ENCODE measurements around the gene ADAMTS8.

Gene ADAMTS8

GRCh38 chr11:130459521-130459920 lies 31.1 kb upstream of the ADAMTS8 start:
- H3K9ac ChIP-seq (ENCODE audit: low read depth in 1 of 2, low read length in 2 of 2), result no peak overlapping the region
- H3K4me3 ChIP-seq (ENCODE audit: low read length in 2 of 2), result no peak overlapping the region
- H3K4me1 ChIP-seq (ENCODE audit: control insufficient read depth in 2 of 2, insufficient read depth in 2 of 2, low read length in 2 of 2), result peaks cover 9 to 11% of the 10 kb centered on the region in 2 donors
- no peak overlapping the region for H3K27ac ChIP-seq (ENCODE audit: low read depth in 2 of 2, low read length in 2 of 2)
- H3K36me3 ChIP-seq (ENCODE audit: control insufficient read depth in 2 of 2, insufficient read depth in 2 of 2, low read length in 2 of 2), result peaks cover 0 to 5% of the 10 kb centered on the region in 2 donors
- no peaks in the 10 kb centered on the region for H3K27me3 ChIP-seq (ENCODE audit: control insufficient read depth in 2 of 2, insufficient read depth in 2 of 2, low read length in 2 of 2)
- no peaks in the 10 kb centered on the region for H3K9me3 ChIP-seq (ENCODE audit: control insufficient read depth in 2 of 2, low read length in 2 of 2)

- H3K4me3 ChIP-seq (ENCODE audit: low read length in 2 of 2), result no peak overlapping the region
- H3K9me3 ChIP-seq (ENCODE audit: control insufficient read depth in 2 of 2, low read length in 2 of 2), result no peaks in the 10 kb centered on the region
- peaks cover 0 to 5% of the 10 kb centered on the region in 2 donors for H3K36me3 ChIP-seq (ENCODE audit: control insufficient read depth in 2 of 2, insufficient read depth in 2 of 2, low read length in 2 of 2)
- H3K4me1 ChIP-seq (ENCODE audit: control insufficient read depth in 2 of 2, insufficient read depth in 2 of 2, low read length in 2 of 2), result peaks cover 9 to 11% of the 10 kb centered on the region in 2 donors
- no peaks in the 10 kb centered on the region for H3K27me3 ChIP-seq (ENCODE audit: control insufficient read depth in 2 of 2, insufficient read depth in 2 of 2, low read length in 2 of 2)
- no peak overlapping the region for H3K27ac ChIP-seq (ENCODE audit: low read depth in 2 of 2, low read length in 2 of 2)
- H3K9ac ChIP-seq (ENCODE audit: low read depth in 1 of 2, low read length in 2 of 2), result no peak overlapping the region
Observed at GRCh38 chr11:130458410-130458729, 30.0 kb upstream of the ADAMTS8 start.

GRCh38 chr11:130457623-130458409 lies 29.4 kb upstream of the ADAMTS8 start:
- Histone ChIP-seq H3K27ac (ENCODE audit: low read depth in 2 of 2, low read length in 2 of 2) (no peak overlapping the region), H3K4me3 (ENCODE audit: low read length in 2 of 2) (no peak overlapping the region), H3K36me3 (ENCODE audit: control insufficient read depth in 2 of 2, insufficient read depth in 2 of 2, low read length in 2 of 2) (peaks cover 0 to 3% of the 10 kb centered on the region in 2 donors), H3K9me3 (ENCODE audit: control insufficient read depth in 2 of 2, low read length in 2 of 2) (no peaks in the 10 kb centered on the region), H3K9ac (ENCODE audit: low read depth in 1 of 2, low read length in 2 of 2) (no peak overlapping the region), H3K4me1 (ENCODE audit: control insufficient read depth in 2 of 2, insufficient read depth in 2 of 2, low read length in 2 of 2) (peaks cover 9 to 11% of the 10 kb centered on the region in 2 donors), H3K27me3 (ENCODE audit: control insufficient read depth in 2 of 2, insufficient read depth in 2 of 2, low read length in 2 of 2) (no peaks in the 10 kb centered on the region)

- no peak overlapping the region for H3K9ac ChIP-seq (ENCODE audit: low read depth in 1 of 2, low read length in 2 of 2)
- H3K36me3 ChIP-seq (ENCODE audit: control insufficient read depth in 2 of 2, insufficient read depth in 2 of 2, low read length in 2 of 2), result no peaks in the 10 kb centered on the region
- H3K4me3 ChIP-seq (ENCODE audit: low read length in 2 of 2), result no peak overlapping the region
- no peaks in the 10 kb centered on the region for H3K9me3 ChIP-seq (ENCODE audit: control insufficient read depth in 2 of 2, low read length in 2 of 2)
- peaks cover 10 to 11% of the 10 kb centered on the region in 2 donors for H3K4me1 ChIP-seq (ENCODE audit: control insufficient read depth in 2 of 2, insufficient read depth in 2 of 2, low read length in 2 of 2)
- H3K27ac ChIP-seq (ENCODE audit: low read depth in 2 of 2, low read length in 2 of 2), result no peak overlapping the region
- no peaks in the 10 kb centered on the region for H3K27me3 ChIP-seq (ENCODE audit: control insufficient read depth in 2 of 2, insufficient read depth in 2 of 2, low read length in 2 of 2)
Observed at GRCh38 chr11:130456286-130456685, 27.9 kb upstream of the ADAMTS8 start.

GRCh38 chr11:130455483-130456127 lies 27.2 kb upstream of the ADAMTS8 start:
- Histone ChIP-seq H3K9me3 (ENCODE audit: control insufficient read depth in 2 of 2, low read length in 2 of 2) (no peaks in the 10 kb centered on the region), H3K4me3 (ENCODE audit: low read length in 2 of 2) (peak overlapping the region in 1 of 2 donors; percentile 22), H3K27me3 (ENCODE audit: control insufficient read depth in 2 of 2, insufficient read depth in 2 of 2, low read length in 2 of 2) (no peaks in the 10 kb centered on the region), H3K27ac (ENCODE audit: low read depth in 2 of 2, low read length in 2 of 2) (no peak overlapping the region), H3K36me3 (ENCODE audit: control insufficient read depth in 2 of 2, insufficient read depth in 2 of 2, low read length in 2 of 2) (no peaks in the 10 kb centered on the region), H3K4me1 (ENCODE audit: control insufficient read depth in 2 of 2, insufficient read depth in 2 of 2, low read length in 2 of 2) (peaks cover 11 to 14% of the 10 kb centered on the region in 2 donors), H3K9ac (ENCODE audit: low read depth in 1 of 2, low read length in 2 of 2) (peak overlapping the region in 1 of 2 donors; percentile 15)

DNA sequence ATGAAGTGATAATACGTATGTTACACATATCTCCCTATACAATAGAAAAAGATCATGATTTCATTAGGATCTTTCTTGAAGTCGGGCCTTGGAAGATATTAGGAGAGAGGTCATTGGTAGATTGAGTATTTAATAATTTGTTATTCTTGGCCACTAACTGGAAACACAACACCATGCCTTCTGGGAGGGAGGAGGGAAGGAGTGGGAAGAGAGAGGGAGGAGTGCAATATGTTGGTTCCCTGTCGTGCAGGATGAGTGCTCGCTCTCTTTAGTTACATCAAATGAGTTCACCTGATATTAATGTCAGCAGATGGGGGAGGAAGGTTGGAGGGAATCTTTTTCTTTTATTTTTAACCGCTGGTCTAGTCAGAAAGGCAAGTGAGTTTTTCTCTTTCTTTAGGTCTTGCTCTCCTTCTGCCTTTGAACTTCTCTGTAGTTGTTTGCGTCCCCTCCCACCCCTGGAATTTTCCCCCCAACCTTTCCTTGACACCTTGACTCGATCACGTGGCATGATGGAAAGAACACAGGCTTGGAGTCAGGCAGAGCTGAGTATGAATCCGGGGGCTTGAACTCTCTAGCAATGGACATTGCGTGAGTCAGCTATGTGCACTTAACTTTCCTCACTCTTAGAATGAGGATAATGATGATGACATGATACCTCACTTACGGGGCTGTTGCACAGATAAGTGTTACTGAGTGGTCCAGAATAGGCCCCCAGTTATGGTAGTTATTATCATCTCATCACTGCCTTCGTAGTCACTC lies 26.3 kb upstream of the ADAMTS8 start:
- peaks cover 14 to 16% of the 10 kb centered on the region in 2 donors for H3K4me1 ChIP-seq (ENCODE audit: control insufficient read depth in 2 of 2, insufficient read depth in 2 of 2, low read length in 2 of 2)
- H3K27ac ChIP-seq (ENCODE audit: low read depth in 2 of 2, low read length in 2 of 2), result no peak overlapping the region
- no peak overlapping the region for H3K9ac ChIP-seq (ENCODE audit: low read depth in 1 of 2, low read length in 2 of 2)
- no peaks in the 10 kb centered on the region for H3K36me3 ChIP-seq (ENCODE audit: control insufficient read depth in 2 of 2, insufficient read depth in 2 of 2, low read length in 2 of 2)
- no peak overlapping the region for H3K4me3 ChIP-seq (ENCODE audit: low read length in 2 of 2)
- peaks cover 0 to 2% of the 10 kb centered on the region in 2 donors for H3K27me3 ChIP-seq (ENCODE audit: control insufficient read depth in 2 of 2, insufficient read depth in 2 of 2, low read length in 2 of 2)
- H3K9me3 ChIP-seq (ENCODE audit: control insufficient read depth in 2 of 2, low read length in 2 of 2), result no peaks in the 10 kb centered on the region

DNA sequence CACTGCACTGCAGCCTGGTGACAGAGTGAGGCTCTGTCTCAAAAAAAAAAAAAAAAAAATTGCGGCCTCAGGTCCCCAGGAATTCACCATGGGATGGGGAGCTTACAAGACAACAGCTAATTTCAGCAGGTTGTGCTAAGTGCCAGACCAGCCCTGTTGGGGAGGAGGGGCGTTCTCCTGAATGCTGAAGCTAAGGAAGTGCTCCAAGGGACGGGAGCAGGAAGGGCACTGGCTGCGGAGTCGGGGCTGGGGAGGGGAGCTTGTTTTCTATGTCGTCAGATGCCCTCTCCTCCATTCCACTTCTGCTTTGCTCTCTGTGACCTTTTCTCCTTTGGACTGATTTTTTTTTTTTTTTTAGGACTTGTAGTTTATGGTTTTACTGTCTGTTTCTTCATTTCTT lies 24.5 kb upstream of the ADAMTS8 start:
- Histone ChIP-seq H3K4me3 (ENCODE audit: low read length in 2 of 2) (no peak overlapping the region), H3K4me1 (ENCODE audit: control insufficient read depth in 2 of 2, insufficient read depth in 2 of 2, low read length in 2 of 2) (peaks cover 19 to 25% of the 10 kb centered on the region in 2 donors), H3K27me3 (ENCODE audit: control insufficient read depth in 2 of 2, insufficient read depth in 2 of 2, low read length in 2 of 2) (peaks cover 0 to 4% of the 10 kb centered on the region in 2 donors), H3K9me3 (ENCODE audit: control insufficient read depth in 2 of 2, low read length in 2 of 2) (no peaks in the 10 kb centered on the region), H3K36me3 (ENCODE audit: control insufficient read depth in 2 of 2, insufficient read depth in 2 of 2, low read length in 2 of 2) (no peaks in the 10 kb centered on the region), H3K9ac (ENCODE audit: low read depth in 1 of 2, low read length in 2 of 2) (no peak overlapping the region), H3K27ac (ENCODE audit: low read depth in 2 of 2, low read length in 2 of 2) (no peak overlapping the region)

- no peak overlapping the region for H3K27ac ChIP-seq (ENCODE audit: low read depth in 2 of 2, low read length in 2 of 2)
- H3K9ac ChIP-seq (ENCODE audit: low read depth in 1 of 2, low read length in 2 of 2), result no peak overlapping the region
- no peak overlapping the region for H3K4me3 ChIP-seq (ENCODE audit: low read length in 2 of 2)
- peaks cover 15 to 21% of the 10 kb centered on the region in 2 donors for H3K4me1 ChIP-seq (ENCODE audit: control insufficient read depth in 2 of 2, insufficient read depth in 2 of 2, low read length in 2 of 2)
- peaks cover 0 to 4% of the 10 kb centered on the region in 2 donors for H3K27me3 ChIP-seq (ENCODE audit: control insufficient read depth in 2 of 2, insufficient read depth in 2 of 2, low read length in 2 of 2)
- H3K36me3 ChIP-seq (ENCODE audit: control insufficient read depth in 2 of 2, insufficient read depth in 2 of 2, low read length in 2 of 2), result no peaks in the 10 kb centered on the region
- H3K9me3 ChIP-seq (ENCODE audit: control insufficient read depth in 2 of 2, low read length in 2 of 2), result no peaks in the 10 kb centered on the region
Observed at GRCh38 chr11:130452176-130452575, 23.8 kb upstream of the ADAMTS8 start.

DNA sequence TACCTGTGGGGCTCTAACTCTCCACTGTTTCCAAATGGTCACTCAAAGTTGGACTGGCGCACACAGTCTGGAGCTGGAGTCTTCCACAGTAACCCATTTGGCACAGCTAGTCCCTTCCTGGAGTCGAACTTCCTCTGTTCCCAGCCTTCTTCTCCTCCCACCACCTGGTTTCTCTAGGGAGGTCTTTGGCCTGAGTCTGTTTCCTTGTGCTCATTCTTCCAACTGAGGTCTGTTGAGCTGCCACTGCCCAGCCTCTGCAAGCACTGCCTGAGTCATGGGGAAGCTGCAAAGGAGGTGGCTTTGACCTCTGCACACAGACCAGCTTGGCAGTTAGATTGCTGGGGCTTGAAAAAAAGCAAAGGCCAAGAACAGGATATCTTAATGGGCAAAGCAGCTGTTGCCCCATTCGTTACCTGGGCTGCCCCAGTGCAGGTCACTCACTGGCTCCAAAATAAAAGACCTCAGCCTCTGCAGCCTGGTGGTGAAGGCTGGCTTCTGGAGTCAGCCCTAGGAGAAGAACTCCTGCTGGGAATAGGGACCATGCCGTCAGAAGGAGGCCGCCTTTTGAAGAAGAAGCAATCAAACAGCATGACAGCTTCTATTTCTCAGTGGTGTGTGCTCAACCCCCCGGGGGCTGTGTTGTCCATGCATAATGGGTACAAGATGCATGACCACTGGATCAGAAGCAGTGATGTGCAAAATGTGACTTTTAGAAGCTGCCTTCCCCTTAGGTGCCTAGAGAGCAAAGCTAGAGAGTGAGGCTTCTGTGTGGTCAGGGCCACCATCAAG lies 23.0 kb upstream of the ADAMTS8 start:
- no peak overlapping the region for H3K9ac ChIP-seq (ENCODE audit: low read depth in 1 of 2, low read length in 2 of 2)
- no peak overlapping the region for H3K4me3 ChIP-seq (ENCODE audit: low read length in 2 of 2)
- no peaks in the 10 kb centered on the region for H3K36me3 ChIP-seq (ENCODE audit: control insufficient read depth in 2 of 2, insufficient read depth in 2 of 2, low read length in 2 of 2)
- no peaks in the 10 kb centered on the region for H3K9me3 ChIP-seq (ENCODE audit: control insufficient read depth in 2 of 2, low read length in 2 of 2)
- H3K27me3 ChIP-seq (ENCODE audit: control insufficient read depth in 2 of 2, insufficient read depth in 2 of 2, low read length in 2 of 2), result peaks cover 0 to 4% of the 10 kb centered on the region in 2 donors
- no peak overlapping the region for H3K27ac ChIP-seq (ENCODE audit: low read depth in 2 of 2, low read length in 2 of 2)
- H3K4me1 ChIP-seq (ENCODE audit: control insufficient read depth in 2 of 2, insufficient read depth in 2 of 2, low read length in 2 of 2), result peaks cover 14 to 21% of the 10 kb centered on the region in 2 donors

All from mucosa of rectum (tissue), 2 donors.